H1 (cell line): ENCODE results near the gene SLC26A6. TPM values are rescaled to one million over a fixed set of nuclear protein-coding genes. Genes with fewer than 3 reads are reported as not detected.
A peak's percentile ranks its signal among the peaks of the same experiment; 100 is the strongest.

Experiments
- CTCF ChIA-PET: fragments of 300-600 bp; sonication (Branson Sonifier 250); formaldehyde crosslinking; loops from one replicate; lab custom pipeline; 2021; ENCODE audit not compliant: partially characterized antibody; lab: Charles Lee
- POLR2A ChIA-PET: fragments of 300-600 bp; sonication (Branson Sonifier 250); formaldehyde crosslinking; loops from one replicate; lab custom pipeline; 2021; ENCODE audit warnings: inconsistent platforms; ENCODE audit not compliant: partially characterized antibody; lab: Charles Lee
- DNase-seq, 2 experiments: peaks; one replicate each; pipeline versions ENCODE4 v3.0.0 to v3.0.0-alpha.2; 2010 to 2022; ENCODE audit warnings: low spot score in 2 of 2, low read depth in 1 of 2, mixed read lengths in 1 of 2
- FAIRE-seq: peaks from 2 replicates; lab custom pipeline; 2011; peaks lifted over from hg19 to GRCh38; lab: Jason Lieb, UNC
- H2AFZ ChIP-seq: 2 replicates; pipeline ENCODE4 v1.8.1; 2012; ENCODE audit warnings: low read length, inconsistent platforms
- H2AK5ac ChIP-seq: 2 replicates; pipeline ENCODE4 v1.6.1; 2013; ENCODE audit warnings: low read depth, low read length
- H2BK120ac ChIP-seq: replicated peaks from 2 replicates; pipeline ENCODE3; 2013; ENCODE audit warnings: low read depth, low read length, inconsistent platforms
- H2BK12ac ChIP-seq: 2 replicates; pipeline ENCODE4 v1.6.1; 2013; ENCODE audit warnings: low read depth, low read length
- H2BK15ac ChIP-seq: 2 replicates; pipeline ENCODE4 v1.6.1; 2013; ENCODE audit warnings: low read length
- H2BK20ac ChIP-seq: 2 replicates; pipeline ENCODE4 v1.6.1; 2013; ENCODE audit warnings: low read length
- H2BK5ac ChIP-seq: 2 replicates; pipeline ENCODE4 v1.6.1; 2013; ENCODE audit warnings: low read depth, low read length
- H3K14ac ChIP-seq: 2 replicates; pipeline ENCODE4 v1.6.1; 2013; ENCODE audit warnings: inconsistent platforms; ENCODE audit not compliant: insufficient read length
- H3K18ac ChIP-seq: 2 replicates; pipeline ENCODE4 v1.6.1; 2013; ENCODE audit warnings: low read length; ENCODE audit errors: extremely low read depth
- H3K23ac ChIP-seq: 2 replicates; pipeline ENCODE4 v1.6.1; 2013; ENCODE audit warnings: inconsistent platforms; ENCODE audit not compliant: insufficient read length
- H3K23me2 ChIP-seq: 2 replicates; pipeline ENCODE4 v1.6.1; 2013; ENCODE audit warnings: low read depth, low read length
- H3K27ac ChIP-seq: 2 replicates; pipeline ENCODE4 v1.6.1; 2011; ENCODE audit warnings: low read depth, low read length, inconsistent platforms
- H3K27me3 ChIP-seq, 4 experiments: replicated peaks in 1 of 4; 1 replicate in 1 of 4; 2 replicates in 3 of 4; pipeline versions ENCODE4 v1.6.1 to v1.8.1; 2011 to 2013; ENCODE audit warnings: low read length in 3 of 4, mild to moderate bottlenecking in 3 of 4, inconsistent platforms in 2 of 4, mixed read lengths in 2 of 4, moderate library complexity in 1 of 4; ENCODE audit not compliant: control insufficient read depth in 3 of 4, insufficient read depth in 3 of 4; ENCODE audit errors: extremely low read depth in 1 of 4
- H3K36me3 ChIP-seq, 4 experiments: 2 replicates each; pipeline versions ENCODE4 v1.6.1 to v1.8.1; 2011 to 2013; ENCODE audit warnings: mild to moderate bottlenecking in 4 of 4, low read length in 3 of 4, moderate library complexity in 2 of 4, control low read depth in 1 of 4, inconsistent platforms in 1 of 4; ENCODE audit not compliant: insufficient read depth in 4 of 4, control insufficient read depth in 2 of 4
- H3K4ac ChIP-seq: replicated peaks from 2 replicates; pipeline ENCODE3; 2013; ENCODE audit warnings: low read length, low read depth, mixed read lengths, inconsistent platforms; ENCODE audit not compliant: insufficient read length
- H3K4me1 ChIP-seq, 4 experiments: replicated peaks in 1 of 4; 1 replicate in 1 of 4; 2 replicates in 3 of 4; pipeline versions ENCODE4 v1.6.1 to v1.8.1; 2011 to 2013; ENCODE audit warnings: low read length in 3 of 4, inconsistent platforms in 2 of 4, mixed read lengths in 1 of 4; ENCODE audit not compliant: insufficient read depth in 4 of 4, control insufficient read depth in 3 of 4
- H3K4me2 ChIP-seq, 2 experiments: 2 replicates each; pipeline versions ENCODE4 v1.6.1 to v1.8.1; 2011 to 2013; ENCODE audit warnings: low read depth in 2 of 2, low read length in 2 of 2, control low read depth in 1 of 2, inconsistent platforms in 1 of 2, mild to moderate bottlenecking in 1 of 2; ENCODE audit not compliant: insufficient read depth in 1 of 2
- H3K4me3 ChIP-seq, 4 experiments: fragments of 200-600, 300-600 bp in 1 of 4; sonication (generic), shearing (Covaris generic), sonication (Bioruptor Twin) in 1 of 4; 2 replicates each; pipeline versions ENCODE4 v1.5.1 to v1.8.1; 2011 to 2016; ENCODE audit warnings: low read length in 4 of 4, low read depth in 3 of 4, control low read depth in 2 of 4, inconsistent platforms in 2 of 4, mild to moderate bottlenecking in 2 of 4, mixed read lengths in 1 of 4, moderate library complexity in 1 of 4; ENCODE audit not compliant: insufficient read depth in 2 of 4; ENCODE audit errors: extremely low read depth in 1 of 4
- H3K56ac ChIP-seq: replicated peaks from 2 replicates; pipeline ENCODE3; 2013; ENCODE audit warnings: low read depth, mild to moderate bottlenecking, mixed read lengths, low read length, inconsistent platforms; ENCODE audit not compliant: insufficient read length
- H3K79me1 ChIP-seq: 2 replicates; pipeline ENCODE4 v1.6.1; 2013; ENCODE audit warnings: low read depth, low read length, control low read depth
- H3K79me2 ChIP-seq, 2 experiments: 2 replicates each; pipeline versions ENCODE4 v1.6.1 to v1.8.1; 2012 to 2013; ENCODE audit warnings: low read length in 2 of 2, mild to moderate bottlenecking in 2 of 2, inconsistent platforms in 1 of 2; ENCODE audit not compliant: insufficient read depth in 2 of 2, control insufficient read depth in 1 of 2
- H3K9ac ChIP-seq, 4 experiments: replicated peaks in 1 of 4; 1 replicate in 1 of 4; 2 replicates in 3 of 4; pipeline versions ENCODE4 v1.6.1 to v1.8.1; 2011 to 2013; ENCODE audit warnings: low read depth in 3 of 4, low read length in 3 of 4, control low read depth in 2 of 4, mild to moderate bottlenecking in 2 of 4, moderate library complexity in 2 of 4, inconsistent platforms in 1 of 4; ENCODE audit errors: extremely low read depth in 1 of 4
- H3K9me3 ChIP-seq, 2 experiments: 2 replicates each; pipeline versions ENCODE4 v1.6.1 to v1.8.1; 2012 to 2013; ENCODE audit warnings: mild to moderate bottlenecking in 2 of 2, moderate library complexity in 2 of 2, control low read depth in 1 of 2, inconsistent platforms in 1 of 2, low read depth in 1 of 2, low read length in 1 of 2, mixed read lengths in 1 of 2; ENCODE audit not compliant: insufficient read depth in 2 of 2
- H4K20me1 ChIP-seq, 2 experiments: replicated peaks in 1 of 2; 2 replicates each; pipeline versions ENCODE3 to v1.8.1; 2011 to 2013; ENCODE audit warnings: inconsistent platforms in 2 of 2, low read length in 2 of 2, mild to moderate bottlenecking in 1 of 2; ENCODE audit not compliant: insufficient read depth in 2 of 2, control insufficient read depth in 1 of 2
- H4K5ac ChIP-seq: 2 replicates; pipeline ENCODE4 v1.6.1; 2013; ENCODE audit warnings: low read length, low read depth, mixed read lengths, inconsistent platforms; ENCODE audit not compliant: insufficient read length
- H4K8ac ChIP-seq: 2 replicates; pipeline ENCODE4 v1.8.0; 2013; ENCODE audit warnings: mild to moderate bottlenecking, moderate library complexity, low read length, inconsistent platforms; ENCODE audit not compliant: insufficient read depth; ENCODE audit errors: extremely low read depth
- H4K91ac ChIP-seq: replicated peaks from 2 replicates; pipeline ENCODE3; 2013; ENCODE audit warnings: low read length, mixed read lengths, inconsistent platforms; ENCODE audit not compliant: insufficient read length
- JUN ChIP-seq: IDR thresholded peaks from 2 replicates; pipeline ENCODE4 v1.6.1; 2011; ENCODE audit warnings: low read depth, mild to moderate bottlenecking, improper control_type of control experiment, low read length
- RNF2 ChIP-seq: fragments of 200-900, 300-1000 bp; sonication (generic); IDR thresholded peaks from 2 replicates; pipeline ENCODE4 v1.7.1; 2016; ENCODE audit warnings: borderline replicate concordance, low read depth, mild to moderate bottlenecking, antibody characterized with exemption, low read length; ENCODE audit not compliant: poor library complexity, severe bottlenecking; ENCODE audit errors: missing control alignments
- SIN3A ChIP-seq, 2 experiments: IDR thresholded peaks in 1 of 2; conservative IDR thresholded peaks in 1 of 2; 2 replicates each; pipeline ENCODE4 v1.6.1; 2011 to 2012; ENCODE audit warnings: low read length in 2 of 2, improper control_type of control experiment in 1 of 2, low read depth in 1 of 2, mild to moderate bottlenecking in 1 of 2
- SP2 ChIP-seq: IDR thresholded peaks from 2 replicates; pipeline ENCODE4 v1.6.1; 2012; ENCODE audit warnings: mild to moderate bottlenecking, low read length, inconsistent platforms
- WGBS, 2 experiments: shearing (Covaris generic) in 1 of 2; methylation state at CpG; one replicate each; pipeline versions ENCODE4 v1.1.6 to v1.1.7; 2013 to 2015; ENCODE audit warnings: low lambda C conversion rate in 2 of 2, mixed read lengths in 2 of 2, inconsistent platforms in 1 of 2, low coverage in 1 of 2, missing lambda C conversion rate in 1 of 2; ENCODE audit not compliant: insufficient replicate concordance in 2 of 2, insufficient coverage in 1 of 2, insufficient read length in 1 of 2; ENCODE audit errors: extremely low coverage in 1 of 2, missing lambda C conversion rate in 1 of 2; 5-methylcytosine and 5-hydroxymethylcytosine counted together
- polyA plus RNA-seq, 7 experiments: library from polyadenylated mRNA; depleted of rRNA in 3 of 7; stranded (reverse) in 5 of 7; unstranded in 2 of 7; fragments of >200 nt in 5 of 7; fragments of 200-250 nt in 2 of 7; gene quantifications; 1 replicate in 5 of 7; 2 replicates in 1 of 7; 4 replicates in 1 of 7; pipeline versions ENCODE4 v1.2.1 to v1.2.3, GENCODE V29; 2011 to 2013; ENCODE audit warnings: missing spikeins in 2 of 7, mixed read lengths in 2 of 7
- total RNA-seq: library from RNA; stranded (reverse); fragmentation: NEBNext Ultra II Directional; extraction: Animal tissue kit (Norgen Biotek cat#: 25700); gene quantifications from 2 replicates; pipeline ENCODE4 v1.2.1, GENCODE V29; 2021

Gene SLC26A6
- total and polyA plus RNA-seq, 2 of the 8 experiments (the other 6 are each of a cell fraction or from before 2014, with no cell fraction given) = 50.4 to 58.0 TPM

DNA sequence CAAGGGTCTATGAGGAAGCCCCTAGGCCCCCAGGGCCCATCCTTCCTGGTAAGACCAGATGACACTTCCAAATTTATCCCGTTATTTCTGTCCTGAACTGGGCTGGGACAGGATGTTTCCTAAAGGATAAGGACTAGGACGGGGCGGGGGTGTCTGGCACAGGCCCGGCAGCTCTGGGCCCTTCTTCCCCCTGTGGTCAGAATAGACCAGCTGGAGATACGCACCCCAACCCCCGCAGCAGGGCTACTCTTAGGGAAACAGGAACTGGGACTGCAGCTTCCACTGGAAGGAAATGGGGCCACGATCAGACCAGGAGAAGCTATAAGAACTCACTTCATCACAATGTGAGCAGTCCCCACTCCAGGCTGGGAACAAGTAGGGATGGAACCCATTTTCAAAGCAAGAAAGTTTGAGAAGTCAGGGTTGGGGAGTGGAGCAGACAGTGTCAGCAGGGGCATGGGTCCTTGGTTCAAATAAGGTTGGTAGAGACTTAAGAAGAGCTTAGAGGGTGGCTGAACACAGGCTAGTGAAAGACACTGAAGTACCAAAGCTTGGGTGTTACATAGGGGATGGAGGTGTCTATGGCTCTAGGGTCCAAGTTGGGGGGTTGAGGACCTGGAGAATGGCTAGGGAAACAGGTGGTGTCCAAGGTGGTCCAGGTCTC lies 49.4 kb upstream of the SLC26A6 start:
- TF ChIP-seq RNF2 (no peak), SIN3A (conservative IDR thresholded peaks at IDR 0.05 in 1 of 2, IDR thresholded peaks at IDR 0.05 in 1 of 2; ENCODE audit: low read depth in 1 of 2, low read length in 2 of 2) (no peak), JUN (no peak), SP2 (no peak)
- 87% methylated on average over 7 of the region's 7 CpGs; no CpG with 5 or more reads in 1 of the 2 experiments for WGBS, 2 experiments
- Histone ChIP-seq H3K27me3 (no peaks in the 10 kb centered on the region), H3K4ac (no peak overlapping the region), H3K36me3 (peaks cover 37 to 52% (median 42%) of the 10 kb centered on the region in 4 experiments), H3K18ac (no peak overlapping the region), H2BK12ac (no peak overlapping the region), H2AK5ac (peak overlapping the region; percentile 70; the same call in 1 of the 2 replicates), H2BK5ac (no peak overlapping the region), H3K4me1 (peaks cover 0 to 11% (median 4%) of the 10 kb centered on the region in 4 experiments; a peak in 3 of 7 replicates), H3K23me2 (peaks cover 8% of the 10 kb centered on the region; the same call in 1 of the 2 replicates), H4K8ac (no peak overlapping the region), H3K79me2 (peaks cover 0 to 21% of the 10 kb centered on the region in 2 experiments; a peak in 2 of 4 replicates), H4K5ac (no peak overlapping the region), H4K20me1 (peaks cover 8 to 29% of the 10 kb centered on the region in 2 experiments), H3K14ac (no peak overlapping the region), H3K9ac (peak overlapping the region in 3 of 4 experiments; percentile 4 to 26 (median 5); a peak in 3 of 7 replicates), H3K4me2 (peak overlapping the region; percentile 82 to 92), H3K27ac (no peak overlapping the region), H2AFZ (no peak overlapping the region), H2BK20ac (no peak overlapping the region), H3K23ac (no peak overlapping the region), H3K4me3 (peak overlapping the region; percentile 81 to 94 (median 86); a peak in 7 of 8 replicates), H2BK15ac (no peak overlapping the region), H3K56ac (no peak overlapping the region), H3K9me3 (no peaks in the 10 kb centered on the region), H4K91ac (no peak overlapping the region), H3K79me1 (peaks cover 10% of the 10 kb centered on the region), H2BK120ac (no peak overlapping the region)
- ChIA-PET CTCF (interaction anchor here (0.6 to 2.5 kb wide), 15 partner anchors 9 to 585 kb away, joined by 3 to 22 read pairs (median 3); partner anchors contain the start of genes CELSR3 and SLC25A20), POLR2A (interaction anchor here (0.7 to 15.0 kb wide), 7 partner anchors 9 to 32 kb away, joined by 3 to 175 read pairs (median 7); partner anchors contain the start of genes CELSR3 and IP6K2)
- FAIRE-seq = no peak
- DNase-seq = no peak
